NCI-H2107 treated with DMSO at 0.1 percent for 48 hours (cell line): ENCODE measurements around the gene BRIP1.
A peak's percentile ranks its signal among the peaks of the same experiment; 100 is the strongest.
"Not testable (repeated sequence)": the region's sequence is repeated elsewhere in the genome, so short reads cannot be mapped to it uniquely, and the experiment has no call there.

Source experiments
- DNase-seq: peaks from one replicate; lab custom pipeline; 2025; ENCODE audit not compliant: unreplicated experiment; lab: John Stamatoyannopoulos, UW

The BRIP1 gene

DNA sequence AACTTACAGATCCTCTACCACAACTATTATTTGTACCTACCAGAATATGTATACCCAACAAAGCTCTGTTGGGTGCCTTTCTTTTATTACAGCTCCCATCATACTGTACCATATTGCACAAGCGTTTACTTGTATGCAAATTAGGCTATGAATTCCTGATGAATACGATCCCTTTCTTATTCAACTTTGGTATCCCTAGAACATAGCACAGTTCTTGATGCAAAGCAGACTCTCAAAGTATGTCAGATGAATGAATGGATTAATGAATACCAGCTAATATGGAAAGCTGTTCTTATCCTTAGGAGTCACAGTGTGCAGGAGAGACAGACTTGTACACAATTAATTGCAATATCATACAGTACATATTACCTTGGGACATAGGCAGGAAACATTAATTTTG is 192.6 kb downstream of the BRIP1 start:
- no peak for DNase-seq

DNA sequence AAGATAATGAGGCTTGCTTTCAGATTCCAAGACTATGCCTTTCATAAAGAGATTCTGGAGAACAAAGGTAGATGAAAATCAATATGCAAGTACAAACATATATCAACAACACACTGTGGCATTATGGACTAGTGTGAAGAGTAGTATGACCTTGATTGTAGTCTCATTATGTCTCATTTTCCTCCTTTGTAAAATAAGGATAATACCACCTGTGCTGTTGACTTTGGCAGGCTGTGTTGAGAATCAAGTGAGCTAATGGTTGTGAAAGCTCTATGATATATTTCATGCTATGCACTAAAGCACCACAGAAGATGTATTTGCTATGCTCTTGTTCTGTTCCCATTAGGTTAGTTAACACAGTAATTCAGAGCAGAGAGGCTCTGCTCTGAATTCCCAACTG is 193.8 kb downstream of the BRIP1 start:
- peak; percentile 38 for DNase-seq

DNA sequence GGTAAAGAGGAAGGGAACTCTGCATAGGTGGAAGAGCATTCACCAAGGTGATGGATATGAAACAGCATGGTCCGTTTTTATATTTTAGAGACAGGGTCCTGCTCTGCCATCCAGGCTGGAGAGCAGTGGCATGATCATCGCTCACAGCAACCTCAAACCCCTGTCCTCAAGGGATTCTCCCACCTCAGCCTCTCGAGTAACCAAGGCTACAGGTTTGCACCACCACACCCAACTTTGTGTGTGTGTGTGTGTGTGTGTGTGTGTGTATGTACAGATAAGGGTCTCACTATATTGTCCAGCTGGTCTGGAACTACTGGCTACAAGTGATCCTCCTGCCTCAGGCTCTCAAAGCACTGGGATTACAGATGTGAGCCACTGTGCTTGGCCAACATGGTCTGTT is 194.8 kb downstream of the BRIP1 start:
- DNase-seq, result no peak

DNA sequence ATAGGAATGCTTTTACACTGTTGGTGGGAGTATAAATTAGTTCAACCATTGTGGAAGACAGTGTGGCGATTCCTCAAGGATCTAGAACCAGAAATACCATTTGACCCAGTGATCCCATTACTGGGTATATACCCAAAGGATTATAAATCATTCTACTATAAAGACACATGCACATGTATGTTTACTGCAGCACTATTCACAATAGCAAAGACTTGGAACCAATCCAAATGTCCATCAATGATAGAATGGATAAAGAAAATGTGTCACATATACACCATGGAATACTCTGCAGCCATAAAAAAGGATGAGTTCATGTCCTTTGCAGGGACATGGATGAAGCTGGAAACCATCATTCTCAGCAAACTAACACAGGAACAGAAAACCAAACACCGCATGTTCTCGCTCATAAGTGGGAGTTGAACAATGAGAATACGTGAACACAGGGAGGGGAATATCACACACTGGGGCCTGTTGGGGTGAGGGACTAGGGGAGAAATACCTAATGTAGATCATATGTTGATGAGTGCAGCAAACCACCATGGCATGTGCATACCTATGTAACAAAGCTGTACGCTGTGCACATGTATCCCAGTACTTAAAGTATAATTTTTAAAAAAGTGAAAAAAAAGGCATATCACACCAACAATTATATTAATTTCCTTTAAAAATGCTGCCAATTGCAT is 196.8 kb downstream of the BRIP1 start:
- not testable (repeated sequence) for DNase-seq

DNA sequence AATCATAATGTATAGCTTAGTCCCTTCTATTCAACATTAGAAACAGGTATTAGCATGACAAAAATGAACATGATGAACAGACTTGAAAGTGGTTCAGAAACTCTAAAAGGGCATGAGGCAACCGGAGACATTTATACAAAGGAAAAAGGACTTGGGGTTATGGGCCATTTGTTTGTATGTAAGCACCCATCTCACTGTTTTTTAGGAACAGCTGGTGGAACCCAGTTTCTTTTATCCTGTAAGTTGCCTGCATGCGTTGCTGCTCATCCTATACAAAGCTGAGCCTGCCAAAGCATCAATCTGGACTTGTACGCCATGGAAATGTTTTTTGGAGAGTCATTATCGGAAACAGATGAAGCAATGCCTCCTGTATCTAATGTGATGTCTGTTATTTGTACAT is 200.0 kb downstream of the BRIP1 start:
- DNase-seq, result no peak

DNA sequence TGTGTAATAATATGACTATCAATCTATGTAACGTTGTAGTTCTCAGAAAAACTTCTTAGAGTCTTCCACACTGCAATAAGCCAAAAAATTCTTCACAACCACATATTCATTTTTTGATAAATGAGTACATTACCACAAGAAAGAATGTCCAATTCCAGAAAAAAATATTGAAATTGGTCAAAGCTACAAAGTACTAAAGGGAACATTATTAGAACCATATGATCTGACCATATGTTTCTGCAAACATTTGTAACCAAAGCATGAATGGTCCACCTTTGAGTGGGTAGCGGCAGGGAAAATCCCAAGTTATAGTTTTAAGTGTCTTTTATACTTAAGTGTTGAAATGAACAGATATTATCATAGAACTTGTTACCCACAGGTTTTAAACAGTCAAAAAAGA is 200.6 kb downstream of the BRIP1 start:
- no peak for DNase-seq

DNA sequence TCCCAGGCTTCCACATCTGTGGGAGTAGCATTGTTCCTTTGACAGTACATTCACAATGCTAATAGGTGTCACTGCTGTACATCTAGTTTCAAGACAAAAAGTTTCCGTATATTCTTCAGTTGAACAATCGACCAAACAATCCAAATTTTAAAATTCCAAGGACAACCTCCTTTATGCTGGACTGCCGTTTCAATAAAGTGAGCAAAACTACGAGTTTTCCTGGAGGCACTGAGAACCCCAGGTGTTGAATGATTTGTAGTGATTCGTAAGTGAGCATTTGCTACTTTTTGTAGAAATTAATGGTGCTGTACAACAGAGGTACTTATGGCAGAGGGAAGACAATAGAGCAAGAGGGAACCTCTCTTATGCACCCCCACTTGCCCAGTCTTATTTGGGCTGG is 201.1 kb downstream of the BRIP1 start:
- DNase-seq, result no peak

DNA sequence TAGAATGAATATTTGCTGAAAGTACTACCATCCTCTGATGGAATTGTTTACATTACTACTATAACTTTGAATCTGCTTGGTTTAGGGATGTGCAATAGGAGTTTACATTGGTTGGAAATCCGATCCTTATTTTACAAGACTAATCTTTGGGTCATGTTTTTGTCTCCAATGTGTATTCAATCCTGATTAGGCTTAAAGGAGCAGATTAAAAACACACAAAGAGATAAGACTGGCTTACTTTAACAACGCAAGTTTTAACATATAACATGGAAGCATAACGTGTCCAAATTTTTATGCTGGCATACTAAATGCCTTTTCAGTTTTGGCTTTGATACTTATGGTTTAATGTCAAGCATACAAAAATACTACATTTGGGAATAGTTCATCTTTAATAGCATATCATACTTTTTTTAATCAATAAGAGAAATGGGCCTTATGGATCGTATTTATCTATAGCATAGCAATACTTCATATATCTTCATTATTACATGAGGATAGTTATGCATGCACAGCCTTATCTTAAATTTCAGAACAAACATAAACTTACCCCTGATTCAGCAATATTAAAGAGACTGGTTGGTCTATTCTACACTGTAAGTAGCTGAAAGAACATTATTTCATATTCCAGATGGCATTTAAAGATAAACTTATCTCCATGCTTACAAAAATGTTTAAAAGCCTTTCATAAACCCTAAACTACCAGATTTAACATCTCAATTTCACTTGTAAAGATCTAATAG is 202.4 kb downstream of the BRIP1 start:
- DNase-seq, result no peak

DNA sequence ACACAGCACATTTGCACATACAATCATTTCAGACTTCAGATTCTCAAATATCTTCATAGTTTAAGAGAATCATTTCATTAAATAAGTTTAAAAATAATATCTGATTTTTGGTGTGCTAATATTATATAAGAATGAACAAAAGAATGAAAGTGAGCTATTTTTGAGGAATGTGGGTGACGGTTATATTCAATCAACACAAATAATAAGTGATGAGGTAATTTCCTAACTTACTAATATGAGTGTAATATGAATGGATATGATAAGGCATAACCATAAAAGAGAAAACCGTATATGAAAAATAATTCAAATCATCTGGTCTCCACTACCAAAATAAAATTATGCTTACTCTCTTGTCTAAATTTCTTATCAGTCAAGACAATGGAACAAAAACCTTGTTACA is 203.9 kb downstream of the BRIP1 start:
- no peak for DNase-seq

DNA sequence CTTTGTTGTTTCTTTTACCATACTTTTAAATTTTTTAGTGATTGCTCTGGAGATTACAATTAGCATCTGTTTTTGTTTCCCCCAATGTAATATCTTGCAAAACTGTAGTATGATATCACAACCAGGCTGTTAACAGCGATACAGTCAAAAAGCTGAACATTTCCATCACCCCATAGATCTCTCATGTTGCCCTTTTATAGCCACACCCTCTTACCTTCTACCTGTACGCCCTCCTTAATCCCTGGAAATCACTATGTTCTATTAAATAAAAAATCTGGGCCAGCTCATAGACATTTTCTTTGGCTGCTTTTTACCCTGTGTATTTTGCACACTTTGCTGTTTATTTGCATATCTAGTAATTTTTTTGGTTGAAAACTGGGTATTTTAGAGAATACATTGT is 205.1 kb downstream of the BRIP1 start:
- DNase-seq, result no peak

DNA sequence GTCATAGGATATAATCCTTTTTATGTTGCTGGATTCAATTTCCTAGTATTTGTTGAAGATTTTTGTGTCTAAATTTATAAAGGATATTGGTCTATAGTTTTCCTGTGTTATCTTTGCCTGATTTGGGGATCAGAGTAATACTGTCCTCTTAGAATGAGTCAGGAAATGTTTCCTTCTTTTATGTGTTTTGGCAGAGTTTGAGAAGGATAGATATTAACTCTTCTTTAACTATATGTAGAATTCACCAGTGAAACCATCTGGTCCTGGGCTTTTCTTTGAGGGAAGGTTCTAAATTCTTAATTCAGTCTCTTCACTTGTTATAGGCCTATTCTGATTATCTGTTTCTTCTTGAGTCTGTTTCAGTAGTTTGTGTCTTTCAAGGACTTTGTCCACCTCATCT is 206.0 kb downstream of the BRIP1 start:
- no peak for DNase-seq

DNA sequence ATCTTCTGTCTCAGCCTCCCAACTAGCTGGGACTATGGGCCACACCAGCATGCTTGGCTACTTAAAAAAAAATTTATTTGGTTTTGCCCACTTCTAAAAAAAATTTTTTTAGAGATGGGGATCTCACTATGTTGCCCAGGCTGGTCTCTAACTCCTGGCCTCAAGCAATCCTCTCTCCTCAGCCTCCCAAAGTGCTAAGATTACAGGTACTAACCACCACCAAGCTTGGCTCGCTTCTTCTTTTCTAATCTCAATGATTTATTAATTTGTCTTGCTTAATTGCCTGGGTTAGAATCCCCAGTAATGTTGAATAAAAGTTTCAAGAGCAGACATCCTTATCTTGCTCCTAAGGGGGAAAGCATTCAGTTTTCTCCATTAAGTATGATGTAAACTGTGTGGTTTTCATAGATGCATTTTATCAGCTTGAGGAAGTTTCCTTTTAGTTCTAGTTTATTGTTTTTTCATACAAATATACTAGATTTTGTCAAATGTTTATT is 206.6 kb downstream of the BRIP1 start:
- no peak for DNase-seq

DNA sequence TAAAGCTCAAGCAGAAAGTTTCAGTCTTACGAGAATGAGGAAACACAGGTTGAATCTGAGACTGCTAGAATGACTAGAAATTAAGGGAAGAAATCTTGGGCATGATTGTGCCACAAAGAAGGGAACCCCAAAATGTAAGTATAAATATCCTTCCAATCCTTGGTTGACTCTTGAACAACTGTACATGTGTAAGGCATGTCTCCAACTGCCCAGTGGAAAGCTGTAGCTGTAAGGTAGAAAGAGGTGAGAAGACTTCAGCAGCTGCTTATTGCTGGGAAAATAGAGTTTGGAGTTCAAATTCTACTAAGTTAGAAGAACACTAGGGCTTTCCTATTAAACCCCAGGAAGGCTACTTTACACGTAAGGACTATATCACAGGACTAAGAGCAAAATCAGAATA is 212.6 kb downstream of the BRIP1 start:
- DNase-seq, result no peak

DNA sequence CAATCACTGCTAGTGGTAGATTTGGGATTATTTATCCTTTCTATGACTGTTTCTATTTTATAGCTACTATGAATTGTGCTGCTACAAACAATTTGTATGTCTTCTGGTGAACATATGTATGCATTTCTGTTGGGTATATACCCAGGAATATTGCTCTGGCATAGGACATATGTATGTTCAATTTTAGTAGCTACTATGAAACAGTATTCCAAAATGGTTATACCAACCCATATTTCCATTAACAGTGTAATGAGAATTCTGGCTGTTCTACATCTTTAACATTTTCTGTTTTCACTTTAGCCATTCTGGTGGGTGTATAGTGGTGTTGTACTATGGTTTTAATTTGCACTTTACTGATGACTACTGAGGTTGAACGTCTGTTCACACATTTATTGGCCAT is 214.7 kb downstream of the BRIP1 start:
- DNase-seq, result no peak

DNA sequence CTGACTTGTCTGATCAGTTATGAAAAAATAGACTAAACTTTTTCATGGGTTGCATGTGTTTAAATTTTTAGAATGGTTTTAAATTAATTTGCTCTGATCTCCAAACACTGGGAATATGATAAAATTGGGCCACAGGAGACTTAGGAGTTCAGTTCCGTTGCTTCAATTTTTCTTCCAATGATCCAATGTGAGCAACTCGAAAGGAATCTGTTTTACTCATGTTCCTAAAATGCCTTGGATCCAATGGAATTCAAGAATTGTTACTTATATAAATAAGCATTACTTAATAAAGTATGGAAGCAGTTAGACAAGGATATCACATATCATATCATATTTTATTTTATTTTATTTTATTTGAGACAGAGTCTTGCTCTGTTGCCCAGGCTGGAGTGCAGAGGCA is 216.3 kb downstream of the BRIP1 start:
- no peak for DNase-seq

DNA sequence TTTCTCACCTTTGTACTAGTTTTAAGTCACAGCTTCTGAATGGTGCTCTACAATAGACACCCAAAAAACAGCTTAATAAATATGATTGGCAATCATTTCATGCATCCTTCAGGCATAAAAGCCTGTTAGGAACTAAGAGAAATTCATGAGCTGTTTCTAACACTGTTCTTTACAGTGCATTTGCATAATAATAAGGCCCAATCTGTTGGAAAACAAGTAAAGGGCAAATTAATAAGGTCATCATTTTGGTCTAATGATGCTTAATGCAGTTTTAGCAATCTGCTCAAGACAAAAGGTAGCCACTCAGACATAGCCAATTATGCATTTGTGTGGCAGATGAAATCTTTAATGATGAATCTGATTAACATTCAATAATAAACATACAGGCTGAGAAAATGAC is 216.8 kb downstream of the BRIP1 start:
- DNase-seq, result no peak

DNA sequence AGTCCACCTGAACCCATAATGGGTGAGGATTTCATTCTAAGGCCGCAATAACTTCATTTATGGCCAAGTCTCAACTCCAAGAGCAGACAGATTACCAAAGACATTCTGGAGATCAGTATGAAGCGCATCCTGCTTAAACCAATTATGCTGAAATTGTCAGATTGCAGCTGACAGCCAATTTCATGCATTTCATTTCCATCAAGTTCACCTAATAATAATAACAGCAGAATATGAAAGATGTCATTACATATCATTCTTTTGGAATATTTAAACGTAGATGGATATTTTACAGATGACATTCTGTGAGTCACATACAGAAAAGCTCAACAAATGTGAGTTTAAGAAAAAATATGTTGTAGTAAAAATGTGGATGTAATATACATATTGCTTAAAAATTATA is 217.4 kb downstream of the BRIP1 start:
- DNase-seq, result no peak

DNA sequence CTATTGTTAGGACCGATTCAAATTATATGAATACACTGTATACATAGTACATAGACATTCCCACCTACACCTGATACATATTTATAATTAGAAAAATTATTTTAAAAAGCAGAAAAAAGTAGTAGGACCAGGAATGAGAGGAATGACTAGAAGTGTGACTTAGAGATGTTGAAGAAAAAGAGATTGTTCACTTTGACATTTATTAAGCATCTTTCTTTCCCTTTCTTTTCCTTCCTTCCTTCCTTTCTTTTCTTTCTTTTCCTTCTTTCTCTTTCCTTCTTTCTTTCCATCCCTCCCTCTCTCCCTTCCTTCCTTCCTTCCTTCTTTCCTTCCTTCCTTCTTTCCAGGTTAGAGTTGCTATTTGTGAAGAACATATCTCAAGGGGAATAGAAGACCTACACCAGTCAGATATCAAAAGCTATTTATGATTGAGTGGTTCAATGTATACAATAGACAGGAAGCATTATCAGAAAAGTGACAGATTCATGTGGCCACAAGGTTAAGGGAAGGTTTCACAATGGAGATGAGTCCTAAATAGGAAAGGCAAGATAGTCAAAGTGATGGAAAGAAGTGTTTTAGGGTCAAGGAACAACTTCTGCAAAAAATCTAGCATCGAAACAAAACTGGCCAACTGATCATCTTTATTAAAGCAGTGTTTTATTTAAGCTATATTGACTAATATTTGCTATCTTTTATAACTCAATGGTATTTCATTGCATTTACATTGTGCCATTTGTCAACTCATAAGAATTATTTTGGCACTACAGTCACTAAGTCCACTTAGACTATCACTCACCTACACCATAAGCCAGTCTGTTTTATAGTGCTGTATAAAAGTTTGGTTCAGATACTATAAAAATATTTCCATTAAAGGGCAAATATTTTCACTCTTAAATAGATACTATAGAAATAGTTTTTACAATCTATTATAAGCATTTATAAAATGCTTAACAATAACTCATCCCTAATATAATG is 218.2 kb downstream of the BRIP1 start:
- no peak for DNase-seq

DNA sequence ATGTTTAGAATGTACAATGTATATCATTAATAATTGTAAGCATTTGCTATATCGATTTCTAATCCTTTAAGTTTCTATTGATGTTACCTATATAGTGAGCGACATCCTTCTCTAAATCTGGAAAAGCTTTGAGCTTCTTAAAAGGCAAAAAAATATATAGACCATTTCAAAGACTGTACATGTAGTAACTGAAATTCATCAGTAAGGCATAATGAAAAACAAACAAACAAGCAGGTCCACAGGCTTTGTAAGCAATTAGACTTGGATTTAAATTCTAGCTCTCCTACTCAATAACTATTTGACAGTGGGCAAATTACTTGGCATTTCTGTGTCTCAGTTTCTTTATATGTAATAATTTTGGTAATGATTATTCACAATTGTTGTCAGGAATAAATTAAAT is 220.6 kb downstream of the BRIP1 start:
- no peak for DNase-seq

DNA sequence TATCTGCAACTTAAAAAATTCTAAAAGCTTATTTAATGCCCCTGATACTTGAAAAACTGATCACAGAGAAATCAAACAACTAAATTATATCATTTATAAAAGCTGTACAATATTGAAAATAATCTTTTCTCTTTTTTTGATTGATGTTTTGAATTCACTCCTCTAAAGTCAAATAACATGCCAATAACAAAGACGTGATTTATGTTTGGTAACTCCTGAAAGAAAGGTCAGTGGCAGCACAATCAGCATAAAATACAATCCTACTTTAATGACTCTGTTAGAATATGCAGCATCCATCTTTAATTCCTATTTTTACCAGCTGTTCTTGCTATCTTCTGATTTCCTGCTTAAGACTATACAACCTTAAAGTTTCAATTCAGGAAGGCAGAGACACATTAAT is 221.6 kb downstream of the BRIP1 start:
- no peak for DNase-seq

DNA sequence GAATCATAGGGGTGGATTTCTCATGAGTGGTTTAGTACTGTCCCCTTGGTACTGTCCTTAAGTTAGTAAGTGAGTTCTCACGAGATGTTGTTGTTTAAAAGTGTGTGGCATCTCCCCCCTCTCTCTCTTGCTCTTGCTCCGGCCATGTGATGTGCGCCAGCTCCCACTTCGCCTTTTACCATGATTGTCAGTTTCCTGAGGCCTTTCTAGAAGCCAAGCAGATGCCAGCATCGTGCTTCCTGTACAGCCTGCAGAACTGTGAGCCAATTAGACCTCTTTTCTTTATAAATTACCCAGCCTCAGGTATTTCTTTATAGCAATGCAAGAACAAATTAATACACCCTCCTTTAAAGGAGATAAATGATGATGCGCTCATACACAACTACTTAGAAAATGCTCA is 222.2 kb downstream of the BRIP1 start:
- DNase-seq, result no peak

DNA sequence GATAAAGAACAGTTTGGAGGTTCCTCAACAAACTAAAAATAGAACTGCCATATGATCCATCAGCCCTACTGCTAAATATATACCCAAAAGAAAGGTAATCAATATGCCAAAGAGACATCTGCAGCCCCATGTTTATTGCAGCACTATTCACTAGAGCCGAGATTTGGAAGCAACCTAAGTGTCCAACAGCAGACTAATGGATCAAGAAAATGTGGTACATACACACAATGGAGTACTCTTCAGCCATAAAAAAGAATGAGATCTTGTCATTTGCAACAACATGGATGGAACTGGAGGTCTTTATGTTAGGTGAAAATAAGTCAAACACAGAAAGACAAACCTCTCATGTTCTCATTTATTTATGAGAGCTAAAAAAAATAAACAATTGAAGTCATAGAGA is 223.5 kb downstream of the BRIP1 start:
- no peak for DNase-seq
